Left kidney (tissue), 2 donors: Measurements from ENCODE around the gene STPG3. TPM values are rescaled to one million over a fixed set of nuclear protein-coding genes. Genes with fewer than 3 reads are reported as not detected.
A peak's percentile ranks its signal among the peaks of the same experiment; 100 is the strongest.
"Not testable (repeated sequence)": the region's sequence is repeated elsewhere in the genome, so short reads cannot be mapped to it uniquely, and the experiment has no call there.

ENCODE experiments used
- DNase-seq: peaks from one replicate; pipeline ENCODE4 v3.0.0-alpha.2; 2013
- polyA plus RNA-seq: library from polyadenylated mRNA; unstranded; fragments of 120-200 nt; gene quantifications from one replicate; pipeline ENCODE4 v1.2.1, GENCODE V29; 2013; ENCODE audit not compliant: insufficient read length

Gene STPG3
- polyA plus RNA-seq, 1 donor, result 1.5 TPM

DNA sequence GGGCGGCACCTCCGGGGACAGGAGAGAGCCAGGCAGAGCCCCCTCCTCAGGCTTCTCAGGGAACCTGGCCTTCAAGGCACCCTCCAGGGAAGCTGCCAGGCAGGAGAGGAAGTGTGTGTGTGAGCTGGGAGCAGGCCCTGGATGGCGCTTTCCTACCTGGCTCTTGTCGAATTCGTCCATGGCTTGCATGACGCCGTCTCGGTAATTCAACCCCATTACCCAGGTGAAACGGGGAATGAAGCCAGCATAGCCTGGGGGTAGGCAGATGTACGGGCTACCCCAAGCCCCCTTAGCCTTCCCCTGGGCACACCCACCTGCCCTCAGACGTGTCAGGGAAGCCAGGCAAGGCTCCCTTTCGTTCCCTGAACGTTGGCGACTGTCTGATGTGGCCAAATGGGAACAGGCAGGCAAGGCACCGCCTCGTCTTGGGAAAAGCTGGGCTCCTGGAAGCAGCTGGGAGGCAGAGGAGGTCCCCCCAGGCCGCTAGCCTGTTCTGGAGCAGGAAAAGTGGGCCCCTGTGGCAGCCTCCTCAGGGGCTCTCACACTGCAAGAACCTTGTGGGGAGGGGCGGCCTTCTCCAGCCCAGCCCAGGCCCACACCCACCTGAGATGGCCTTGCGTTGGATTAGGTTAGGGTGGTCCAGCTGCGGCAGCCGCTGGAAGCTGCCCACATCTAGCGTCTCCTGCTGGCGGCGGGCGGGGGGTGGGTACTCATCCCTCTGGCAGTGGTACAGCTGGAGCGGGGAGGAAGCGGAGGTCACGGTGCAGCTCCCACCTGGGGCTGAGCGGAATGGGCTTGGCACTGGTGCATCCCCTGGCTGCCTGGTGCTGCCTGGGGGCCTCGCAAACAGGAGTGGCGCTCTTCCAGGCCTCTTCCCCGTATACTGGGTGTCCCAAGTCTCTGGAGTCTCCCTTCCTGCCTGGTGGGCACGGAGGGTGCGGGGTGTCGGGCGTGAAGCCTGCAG, 6.3 kb upstream of the STPG3 start:
- DNase-seq, result no peak

DNA sequence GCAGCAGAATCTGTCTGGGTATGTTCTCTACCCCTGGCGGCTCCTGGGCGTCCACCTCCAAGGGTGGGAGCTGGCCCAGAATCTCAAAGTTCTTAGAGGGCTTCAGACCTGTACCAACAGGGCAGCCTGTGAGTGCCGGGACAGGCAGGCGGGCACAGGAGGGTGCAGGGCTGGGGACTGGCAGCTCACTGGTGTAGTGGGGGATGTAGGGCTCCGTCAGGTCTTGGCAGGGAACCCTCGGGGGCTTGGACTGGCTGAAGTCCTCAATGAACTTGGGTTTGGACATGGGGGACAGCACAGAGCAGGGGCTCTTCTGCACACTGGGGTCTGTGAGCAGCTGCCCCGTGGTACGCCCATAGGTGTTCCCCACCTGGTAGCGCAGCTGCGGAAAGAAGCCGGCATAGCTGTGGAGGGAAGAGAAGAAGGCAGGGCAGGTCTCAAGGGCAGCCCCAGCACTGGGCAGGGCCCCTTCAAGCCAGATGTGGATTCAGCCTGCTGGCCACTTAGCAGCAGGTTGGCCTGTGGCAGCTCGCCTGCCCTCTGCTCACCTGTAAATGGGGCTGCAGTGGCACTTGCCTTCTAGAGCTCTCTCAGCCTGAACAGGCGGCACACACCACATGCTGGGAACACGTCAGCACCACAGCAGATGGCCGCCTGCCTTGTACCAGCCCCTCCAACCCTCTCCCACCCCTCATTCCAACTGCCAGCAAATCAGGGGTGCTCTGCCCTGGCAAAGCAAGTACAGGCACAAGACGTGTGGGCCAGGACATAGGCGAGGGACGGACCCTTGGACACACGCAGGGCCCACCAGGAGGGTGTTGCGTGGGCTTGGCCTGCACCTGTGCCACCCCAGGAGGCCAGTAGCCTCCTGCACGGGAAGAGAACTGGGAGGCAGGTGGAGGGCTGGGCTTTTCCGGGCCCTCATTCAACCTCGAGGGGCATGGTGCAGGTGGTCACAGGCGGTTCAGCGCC, 5.3 kb upstream of the STPG3 start:
- no peak for DNase-seq

DNA sequence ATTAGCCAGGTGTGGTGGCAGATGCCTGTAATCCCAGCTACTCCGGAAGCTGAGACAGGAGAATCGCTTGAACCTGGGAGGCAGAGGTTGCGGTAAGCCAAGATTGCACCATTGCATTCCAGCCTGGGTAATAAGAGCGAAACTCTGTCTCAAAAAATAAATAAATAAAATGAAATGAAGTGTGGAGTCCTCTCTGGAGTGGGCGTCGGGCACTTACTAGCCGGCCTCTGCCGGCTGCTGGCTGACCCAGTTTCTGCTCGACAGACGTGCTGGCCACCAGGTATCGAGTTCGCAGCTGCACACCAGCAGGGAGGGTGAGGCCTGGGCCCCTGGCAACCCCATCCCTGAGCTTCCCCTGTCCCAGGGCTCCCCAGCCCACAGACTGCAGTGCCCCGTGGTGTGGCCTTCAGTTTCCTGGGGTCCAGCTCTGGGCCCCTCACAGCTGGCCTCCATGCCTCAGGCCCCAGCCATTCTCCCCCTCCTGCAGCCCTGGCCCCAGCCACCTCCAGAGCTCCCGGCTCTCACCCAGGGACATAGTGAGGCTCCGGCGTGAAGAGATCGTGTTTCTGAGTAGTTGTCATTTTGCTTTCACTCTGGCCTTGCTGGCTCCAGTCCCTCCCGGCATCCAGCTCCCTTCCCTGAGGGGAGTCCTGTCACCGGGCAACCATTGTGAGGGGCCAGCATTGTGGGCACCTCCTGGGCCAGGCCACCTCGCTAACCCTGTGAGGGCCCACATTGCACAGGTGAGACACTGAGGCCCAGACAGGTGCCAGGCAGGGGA, 3.8 kb upstream of the STPG3 start:
- no peak for DNase-seq

DNA sequence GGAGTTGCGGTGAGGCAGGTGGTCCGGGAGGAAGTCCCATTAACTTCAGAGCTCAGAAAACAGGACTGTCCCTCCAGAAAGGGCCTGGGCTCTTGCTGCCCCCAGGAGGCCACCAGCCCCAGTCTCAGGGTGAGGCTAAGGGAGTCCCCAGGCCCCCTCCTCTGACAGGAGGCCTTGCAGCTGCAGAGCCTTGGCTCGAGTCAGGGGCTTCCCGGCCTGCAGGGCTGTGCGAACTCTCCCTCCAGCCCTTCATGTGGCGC, 3.2 kb upstream of the STPG3 start:
- no peak for DNase-seq

DNA sequence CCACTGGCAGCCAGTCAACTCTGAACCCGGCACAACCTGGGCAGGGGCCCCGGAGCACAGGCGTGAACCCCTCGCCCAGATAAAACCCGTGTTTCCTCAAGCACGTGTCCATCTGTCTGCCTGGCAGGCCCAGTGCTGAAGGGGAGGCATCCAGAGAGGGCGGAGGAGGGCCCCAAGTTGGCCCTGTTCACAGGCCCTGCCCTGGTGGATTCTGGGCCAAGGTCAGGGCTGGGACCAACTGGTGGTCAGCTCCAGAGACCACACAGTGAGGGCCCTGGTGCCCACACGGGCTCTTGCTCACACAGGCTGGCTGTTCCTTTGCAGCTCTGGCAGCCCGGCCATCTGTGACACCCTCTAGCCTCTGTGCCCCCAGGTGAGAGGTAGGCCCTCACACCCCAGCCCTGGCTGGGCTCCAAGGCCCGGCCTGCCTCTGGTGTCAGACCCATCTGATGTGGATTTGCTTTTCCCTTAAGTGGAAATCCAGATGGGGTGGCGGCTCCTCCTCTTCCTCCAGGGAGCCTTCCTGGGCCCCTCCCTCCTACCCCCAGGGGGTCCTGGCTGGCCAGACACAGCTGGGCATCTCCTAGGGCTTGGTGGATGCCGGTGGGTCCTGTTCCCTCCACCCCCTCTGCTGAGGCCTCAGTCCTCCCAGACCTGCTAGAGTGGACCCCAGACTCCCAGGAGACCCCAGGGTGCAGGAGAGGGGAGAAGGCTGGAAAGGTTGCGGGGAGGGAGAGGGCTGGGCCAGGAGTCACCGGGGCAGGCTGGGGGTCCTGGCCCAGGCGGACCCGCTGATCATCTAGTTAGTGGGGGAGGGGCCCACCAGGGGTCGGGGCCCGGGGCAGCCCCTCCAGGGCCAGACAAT, 525 bp upstream of the STPG3 start:
- DNase-seq, result no peak

DNA sequence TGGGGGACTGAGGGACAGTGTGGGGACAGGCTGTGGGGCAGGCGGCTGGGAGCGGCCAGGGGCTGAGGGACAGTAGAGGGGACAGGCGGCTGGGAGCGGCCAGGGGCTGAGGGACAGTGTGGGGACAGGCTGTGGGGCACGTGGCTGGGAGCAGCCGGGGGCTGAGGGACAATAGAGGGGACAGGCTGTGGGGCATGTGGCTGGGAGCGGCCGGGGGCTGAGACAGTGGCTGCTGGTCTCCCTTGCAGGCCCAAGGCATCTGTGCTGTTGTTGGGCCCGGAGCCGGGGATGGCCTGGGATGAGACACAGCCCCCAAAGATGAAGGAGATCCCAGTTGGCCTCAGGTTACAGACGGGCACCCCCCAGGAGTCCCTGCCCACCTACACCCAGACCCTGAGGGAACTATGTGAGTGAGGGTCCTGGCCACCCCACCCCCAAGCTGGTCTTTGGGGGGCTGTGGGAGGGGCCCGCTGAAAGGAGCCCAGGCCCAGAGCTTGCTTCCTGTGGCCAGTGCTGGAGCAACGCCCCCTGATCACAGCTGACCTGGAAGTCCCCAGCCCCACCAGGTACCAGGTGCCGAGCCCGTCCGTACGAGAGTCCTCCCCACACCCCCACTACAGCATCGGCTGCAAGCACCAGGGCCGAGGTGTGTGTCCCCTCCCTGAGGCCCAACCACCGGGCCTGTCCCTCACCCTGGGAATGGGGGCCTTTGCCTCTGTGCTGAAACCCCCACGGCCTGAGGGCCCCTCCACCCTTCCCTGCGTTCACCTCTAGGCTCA, 593 bp downstream of the STPG3 start:
- no peak for DNase-seq

DNA sequence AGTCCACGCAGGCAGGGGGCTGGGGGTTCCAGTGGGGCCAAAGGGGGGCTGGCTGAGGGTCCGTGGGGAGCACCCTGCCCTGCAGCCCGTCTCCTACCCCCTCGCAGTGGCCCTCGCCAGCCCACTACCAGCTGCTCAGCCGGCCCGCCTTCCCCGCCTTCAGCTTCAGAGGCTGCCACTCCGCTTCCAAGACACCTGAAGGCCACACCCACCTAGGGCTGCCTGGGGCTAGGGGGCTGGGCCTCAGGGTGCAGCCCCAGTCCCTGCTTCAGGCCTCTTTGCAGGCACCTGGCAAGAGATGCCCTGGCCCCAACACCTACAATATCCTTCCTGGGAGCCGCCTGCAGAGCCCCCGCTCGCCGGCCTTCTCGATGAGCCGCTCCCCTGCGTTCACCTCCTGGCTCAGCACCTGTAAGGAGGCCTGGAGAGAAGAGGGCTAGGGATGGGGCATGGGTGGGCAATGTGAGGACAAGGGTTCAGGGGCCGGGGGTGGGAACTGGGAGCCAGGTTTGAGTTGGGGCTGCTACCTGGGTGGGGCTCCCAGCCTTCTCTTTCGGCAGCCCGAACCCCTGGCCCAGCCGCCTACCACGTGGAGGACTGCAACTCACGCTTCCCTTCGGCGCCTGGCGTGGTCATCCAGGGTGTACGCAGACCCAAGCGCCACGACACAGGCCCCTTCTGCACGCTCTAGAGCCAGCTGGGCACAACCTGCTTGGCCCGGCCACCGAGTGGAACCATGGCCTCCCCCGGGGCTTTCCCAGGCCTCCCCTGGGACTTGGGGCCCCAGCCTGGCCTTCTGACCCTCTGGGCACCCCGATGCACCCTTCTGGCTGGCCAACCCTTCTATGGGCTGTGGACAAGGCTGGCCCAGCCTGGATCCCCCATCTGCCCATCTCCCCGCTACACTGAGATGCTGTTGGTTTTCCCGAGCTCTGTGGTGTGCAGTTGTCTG, 1.7 kb downstream of the STPG3 start:
- DNase-seq, result no peak

DNA sequence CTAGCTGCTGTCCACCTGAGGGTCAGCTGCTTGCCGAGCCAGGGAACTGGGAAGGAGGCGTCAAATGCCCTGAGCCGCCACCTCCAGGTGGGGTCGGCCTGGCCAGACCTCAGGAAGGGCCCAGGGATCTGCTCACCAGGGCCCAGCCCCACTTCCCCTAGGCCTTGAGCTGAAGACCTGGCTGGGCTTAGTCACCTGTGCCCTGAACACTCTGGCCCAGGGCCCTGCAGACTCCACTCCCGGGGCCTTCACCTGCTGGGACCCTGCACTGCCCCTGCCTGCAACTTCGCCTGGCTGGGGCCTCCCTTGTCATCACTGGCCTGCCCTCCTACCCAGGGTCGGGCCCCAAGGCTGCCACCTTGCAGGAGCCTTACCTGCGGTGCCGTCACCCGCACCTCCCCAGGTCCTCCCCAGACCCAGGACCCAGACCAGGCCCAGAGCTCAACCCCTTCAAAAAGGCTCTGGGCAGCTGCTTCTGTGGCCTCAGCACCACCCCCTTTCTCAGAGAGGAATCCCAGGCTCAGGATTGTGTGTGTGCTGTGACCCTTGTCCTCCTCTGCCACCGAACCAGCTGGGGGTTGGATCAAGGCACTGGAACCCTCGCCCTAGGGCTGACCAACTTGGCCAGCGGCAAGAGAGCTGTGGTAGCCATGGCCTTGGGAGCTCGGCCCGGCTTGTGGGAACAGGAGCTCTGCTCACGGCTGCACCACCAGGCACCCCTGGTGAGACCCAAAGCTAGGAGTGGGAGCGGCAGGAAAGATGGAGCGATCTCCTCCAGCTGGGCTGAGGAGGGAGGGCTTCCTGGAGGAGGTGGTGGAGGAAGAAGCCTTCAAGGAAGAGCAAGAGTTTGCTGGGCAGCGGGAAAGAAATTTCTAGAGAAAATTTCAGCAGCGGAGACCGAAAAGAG, 2.9 kb downstream of the STPG3 start:
- DNase-seq, result no peak

DNA sequence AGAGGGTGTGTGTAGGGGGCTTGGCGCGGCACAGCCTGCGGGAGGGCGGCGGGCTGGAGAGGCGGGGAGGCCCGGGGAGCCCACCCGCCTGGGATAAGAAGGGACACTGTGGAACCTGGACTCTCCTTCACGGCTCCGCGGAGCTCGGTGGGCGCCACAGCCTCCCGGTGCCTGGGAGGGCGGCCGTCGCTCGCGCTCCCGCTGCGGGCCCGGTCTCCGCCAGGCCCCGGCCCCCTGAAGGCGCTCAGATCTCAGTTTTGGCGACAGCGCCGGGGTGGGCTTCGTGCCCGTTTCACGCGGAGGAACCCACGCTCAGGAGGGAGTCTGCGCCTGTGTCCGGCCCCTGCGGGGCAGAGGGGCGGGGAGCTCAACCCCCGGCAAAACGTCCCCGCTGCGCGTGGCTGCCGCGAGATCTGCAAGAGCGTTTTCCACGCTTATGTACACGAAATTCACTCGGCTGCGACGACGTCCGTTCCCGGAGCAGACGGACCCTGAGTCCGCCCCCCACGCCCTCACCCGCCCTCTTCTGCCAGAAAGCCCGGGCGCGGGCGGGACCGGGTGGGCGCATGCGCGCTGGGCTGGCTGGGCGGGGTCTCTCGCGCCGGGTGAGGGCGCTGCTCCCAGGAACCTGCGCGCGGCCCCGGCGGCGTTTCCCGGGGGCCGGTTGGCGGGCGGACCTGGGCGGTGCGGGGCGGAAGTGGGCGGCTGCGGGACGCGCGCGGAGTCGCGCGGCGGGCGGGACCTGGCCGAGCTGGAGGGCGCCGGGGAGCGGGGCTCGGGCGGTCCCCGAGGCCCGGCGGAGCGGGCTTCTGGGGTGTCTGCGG, 3.8 kb downstream of the STPG3 start, which contains the start of gene NELFB:
TSS of gene NELFB (plus strand) at position 704 of the 824 bp plus-strand sequence.
- DNase-seq, result peak; percentile 91

DNA sequence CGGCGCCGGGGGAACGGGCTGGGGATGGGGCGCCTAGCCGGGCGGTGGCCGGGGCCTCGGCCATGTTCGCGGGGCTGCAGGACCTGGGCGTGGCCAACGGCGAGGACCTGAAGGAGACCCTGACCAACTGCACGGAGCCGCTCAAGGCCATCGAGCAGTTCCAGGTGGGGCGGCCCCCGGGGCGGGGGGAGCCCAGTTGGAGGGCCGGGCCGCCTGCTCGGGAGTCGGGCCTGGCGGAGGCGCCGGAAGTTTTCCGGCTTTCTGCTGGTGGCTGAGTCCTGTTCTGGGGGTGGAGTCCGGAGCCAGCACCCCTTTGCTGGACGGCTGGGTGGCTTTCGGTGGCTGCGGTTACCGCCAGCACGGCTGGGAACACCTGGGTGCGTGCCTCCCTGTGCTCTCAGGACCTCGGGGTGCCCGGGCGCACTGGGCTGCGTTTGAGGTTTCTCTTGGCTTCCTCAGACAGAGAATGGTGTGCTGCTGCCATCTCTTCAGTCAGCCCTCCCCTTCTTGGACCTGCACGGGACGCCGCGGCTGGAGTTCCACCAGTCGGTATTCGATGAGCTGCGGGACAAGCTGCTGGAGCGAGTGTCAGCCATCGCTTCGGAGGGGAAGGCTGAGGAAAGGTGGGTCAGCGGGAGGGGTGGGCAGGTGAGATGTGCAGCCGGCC, 4.5 kb downstream of the STPG3 start:
- no peak for DNase-seq

DNA sequence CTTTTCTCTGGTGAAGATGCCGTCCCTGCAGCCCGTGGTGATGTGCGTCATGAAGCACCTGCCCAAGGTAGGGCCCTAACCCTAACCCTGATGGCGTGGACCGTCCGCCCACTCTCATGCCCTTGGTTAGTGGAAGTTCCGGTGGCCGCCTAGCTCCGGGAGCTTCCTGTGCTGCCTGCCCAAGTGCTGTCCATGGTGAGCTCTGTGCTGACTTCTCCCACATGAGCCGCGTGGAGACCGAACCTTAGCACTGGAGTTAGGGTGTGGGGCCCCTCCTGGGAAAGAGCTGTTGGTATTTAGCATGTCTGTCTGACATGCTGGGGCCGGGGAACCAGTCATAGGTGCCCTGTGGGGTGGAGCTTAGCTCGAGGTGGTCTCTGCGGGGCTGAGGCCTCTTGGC, 5.3 kb downstream of the STPG3 start:
- no peak for DNase-seq

DNA sequence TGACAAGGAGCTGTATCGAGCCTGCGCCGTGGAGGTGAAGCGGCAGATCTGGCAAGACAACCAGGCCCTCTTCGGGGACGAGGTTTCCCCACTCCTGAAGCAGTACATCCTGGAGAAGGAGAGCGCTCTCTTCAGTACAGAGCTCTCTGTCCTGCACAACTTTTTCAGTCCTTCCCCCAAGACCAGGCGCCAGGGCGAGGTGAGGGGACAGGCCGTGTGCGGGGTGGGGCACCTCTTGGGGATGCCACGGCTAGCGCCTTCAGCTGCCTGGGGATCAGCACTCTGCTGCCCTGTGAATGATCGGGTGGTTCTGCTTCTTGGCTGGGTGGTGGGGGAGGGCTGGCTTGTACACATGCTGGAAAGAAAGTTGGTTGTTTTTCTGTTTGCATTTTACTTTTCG, 5.8 kb downstream of the STPG3 start:
- DNase-seq, result no peak

DNA sequence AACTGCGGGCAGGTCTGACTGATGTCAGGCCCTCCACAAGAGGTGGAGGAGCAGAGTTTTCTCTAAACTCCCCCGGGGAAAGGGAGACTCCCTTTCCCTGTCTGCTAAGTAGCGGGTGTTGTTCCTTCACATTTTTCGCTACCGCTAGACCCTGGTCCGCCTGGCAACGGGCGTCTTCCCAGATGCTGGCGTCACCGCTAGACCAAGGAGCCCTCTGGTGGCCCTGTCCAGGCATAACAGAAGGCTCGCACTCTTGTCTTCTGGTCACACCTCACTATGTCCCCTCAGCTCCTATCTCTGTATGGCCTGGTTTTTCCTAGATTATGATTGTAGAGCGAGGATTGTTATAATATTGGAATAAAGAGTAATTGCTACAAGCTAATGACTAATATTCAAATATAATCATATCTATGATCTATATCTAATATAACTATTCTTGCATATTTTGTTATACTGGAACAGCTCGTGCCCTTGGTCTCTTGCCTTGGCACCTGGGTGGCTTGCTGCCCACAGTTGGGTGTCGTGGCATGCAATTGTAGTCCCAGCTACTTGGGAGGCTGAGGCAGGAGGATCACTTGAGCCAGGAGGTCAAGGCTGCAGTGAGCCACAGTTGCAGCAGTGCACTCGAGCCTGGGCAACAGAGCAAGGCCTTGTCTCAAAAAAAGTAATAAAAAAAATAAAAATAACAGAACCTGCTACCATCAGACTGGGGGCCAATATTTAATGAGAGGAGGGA, 11.3 kb downstream of the STPG3 start:
- DNase-seq, result not testable (repeated sequence)

DNA sequence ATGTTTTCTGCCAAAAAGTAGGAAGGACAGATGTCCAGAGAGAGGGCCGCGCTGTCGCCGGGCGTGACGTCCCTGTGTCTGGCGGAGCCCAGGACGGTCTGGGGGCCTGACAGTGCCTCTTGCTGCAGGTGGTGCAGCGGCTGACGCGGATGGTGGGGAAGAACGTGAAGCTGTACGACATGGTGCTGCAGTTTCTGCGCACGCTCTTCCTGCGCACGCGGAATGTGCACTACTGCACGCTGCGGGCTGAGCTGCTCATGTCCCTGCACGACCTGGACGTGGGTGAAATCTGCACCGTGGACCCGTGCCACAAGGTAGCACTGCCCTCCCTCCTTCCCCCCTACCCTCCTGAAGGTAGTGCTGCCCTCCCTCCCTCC, 11.8 kb downstream of the STPG3 start:
- DNase-seq, result no peak

DNA sequence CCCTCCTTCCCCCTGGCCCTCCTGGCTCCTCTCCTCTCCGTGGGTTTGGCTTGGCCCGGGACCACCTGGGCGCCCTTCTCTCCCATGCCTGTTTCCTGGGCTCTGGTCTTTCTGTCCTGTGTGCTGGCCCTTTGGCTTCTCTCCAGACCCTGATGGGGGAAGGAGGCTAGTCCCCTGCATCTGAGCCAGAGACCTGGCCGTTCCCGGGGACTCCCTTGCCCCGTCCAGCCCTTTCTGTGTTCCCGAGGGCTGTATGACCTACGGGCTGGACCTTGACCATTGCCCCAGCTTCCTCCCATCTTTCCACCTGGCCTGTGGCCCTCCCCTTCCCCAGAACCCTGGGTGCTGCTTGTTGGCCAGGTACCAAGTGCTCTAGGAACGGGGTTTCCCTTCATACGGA, 12.4 kb downstream of the STPG3 start:
- DNase-seq, result no peak

DNA sequence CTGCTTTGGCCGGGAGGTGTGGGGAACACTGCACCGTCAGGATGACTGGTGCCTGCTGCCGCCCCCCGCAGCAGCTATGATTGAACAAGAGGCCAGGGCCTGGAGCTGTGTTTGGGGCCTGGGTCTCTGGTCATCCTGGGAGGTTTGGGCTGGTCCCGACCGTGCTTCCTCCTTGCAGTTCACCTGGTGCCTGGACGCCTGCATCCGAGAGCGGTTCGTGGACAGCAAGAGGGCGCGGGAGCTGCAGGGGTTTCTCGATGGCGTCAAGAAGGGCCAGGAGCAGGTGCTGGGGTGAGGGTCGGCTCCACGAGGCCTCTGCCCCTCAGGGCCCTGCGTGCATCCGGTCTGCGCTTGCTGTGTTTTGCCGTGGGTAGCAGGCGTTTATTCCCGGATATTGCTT, 13.0 kb downstream of the STPG3 start:
- DNase-seq, result no peak
